Mesenchymal stem cell (in vitro differentiated cells and primary cell): ENCODE data around the gene HSH2D.

Source experiments
- DNase-seq: peaks from one replicate; pipeline ENCODE4 v3.0.0-alpha.2; 2013
- H2AFZ ChIP-seq: one replicate; pipeline ENCODE4 v1.6.1; 2013; ENCODE audit warnings: low read depth, mild to moderate bottlenecking, control low read depth, inconsistent platforms, low read length, moderate library complexity
- H2AK5ac ChIP-seq: 2 replicates; pipeline ENCODE4 v1.6.1; 2013; ENCODE audit warnings: low read length, moderate library complexity, mild to moderate bottlenecking, inconsistent platforms; ENCODE audit not compliant: severe bottlenecking
- H2BK120ac ChIP-seq: one replicate; pipeline ENCODE4 v1.6.1; 2013; ENCODE audit warnings: low read depth, mild to moderate bottlenecking, inconsistent platforms, low read length, moderate library complexity
- H2BK12ac ChIP-seq, 2 experiments: one replicate each; pipeline ENCODE4 v1.6.1; 2013; ENCODE audit warnings: inconsistent platforms in 2 of 2, low read length in 2 of 2, mild to moderate bottlenecking in 2 of 2, moderate library complexity in 2 of 2, control low read depth in 1 of 2
- H2BK15ac ChIP-seq: one replicate; pipeline ENCODE4 v1.6.1; 2013; ENCODE audit warnings: mild to moderate bottlenecking, low read depth, inconsistent platforms; ENCODE audit not compliant: poor library complexity, severe bottlenecking
- H2BK5ac ChIP-seq: 2 replicates; pipeline ENCODE4 v1.6.1; 2013; ENCODE audit warnings: low read depth, mild to moderate bottlenecking, low read length, control low read depth, inconsistent platforms; ENCODE audit not compliant: poor library complexity, severe bottlenecking
- H3K14ac ChIP-seq, 2 experiments: one replicate each; pipeline ENCODE4 v1.6.1; 2013; ENCODE audit warnings: inconsistent platforms in 2 of 2, low read length in 2 of 2, control low read depth in 1 of 2, mild to moderate bottlenecking in 1 of 2, moderate library complexity in 1 of 2
- H3K18ac ChIP-seq, 2 experiments: one replicate each; pipeline ENCODE4 v1.6.1; 2013; ENCODE audit warnings: inconsistent platforms in 2 of 2, low read length in 2 of 2, control low read depth in 1 of 2, low read depth in 1 of 2, mild to moderate bottlenecking in 1 of 2
- H3K23ac ChIP-seq, 2 experiments: one replicate each; pipeline ENCODE4 v1.6.1; 2013; ENCODE audit warnings: inconsistent platforms in 2 of 2, low read length in 2 of 2, mild to moderate bottlenecking in 2 of 2, moderate library complexity in 2 of 2, control low read depth in 1 of 2
- H3K27ac ChIP-seq: 2 replicates; pipeline ENCODE4 v1.5.1; 2013; ENCODE audit warnings: mild to moderate bottlenecking, moderate library complexity, low read length, control low read depth, inconsistent platforms; ENCODE audit not compliant: poor library complexity, severe bottlenecking
- H3K27me3 ChIP-seq, 2 experiments: 2 replicates each; pipeline versions ENCODE4 v1.6.1 to v1.7.0; 2013; ENCODE audit warnings: low read length in 2 of 2, mild to moderate bottlenecking in 2 of 2, moderate library complexity in 2 of 2, control low read depth in 1 of 2, inconsistent platforms in 1 of 2; ENCODE audit not compliant: control insufficient read depth in 1 of 2, insufficient read depth in 1 of 2
- H3K36me3 ChIP-seq, 2 experiments: 2 replicates each; pipeline versions ENCODE4 v1.6.1 to v1.7.0; 2013; ENCODE audit warnings: low read length in 2 of 2, control low read depth in 1 of 2, inconsistent platforms in 1 of 2, low read depth in 1 of 2, mild to moderate bottlenecking in 1 of 2; ENCODE audit not compliant: insufficient read depth in 2 of 2, control insufficient read depth in 1 of 2
- H3K4ac ChIP-seq, 2 experiments: one replicate each; pipeline ENCODE4 v1.6.1; 2013; ENCODE audit warnings: inconsistent platforms in 2 of 2, low read length in 2 of 2, mild to moderate bottlenecking in 2 of 2, moderate library complexity in 2 of 2, control low read depth in 1 of 2, low read depth in 1 of 2
- H3K4me1 ChIP-seq: 2 replicates; pipeline ENCODE4 v1.6.1; 2013; ENCODE audit warnings: low read depth, low read length, control low read depth; ENCODE audit not compliant: control insufficient read depth, insufficient read depth
- H3K4me2 ChIP-seq: 2 replicates; pipeline ENCODE4 v1.6.1; 2013; ENCODE audit warnings: low read length, mild to moderate bottlenecking, inconsistent platforms; ENCODE audit not compliant: poor library complexity, severe bottlenecking
- H3K4me3 ChIP-seq, 2 experiments: 2 replicates each; pipeline versions ENCODE4 v1.5.1 to v1.7.0; 2013; ENCODE audit warnings: low read length in 2 of 2, mild to moderate bottlenecking in 2 of 2, control low read depth in 1 of 2, low read depth in 1 of 2; ENCODE audit not compliant: insufficient read depth in 1 of 2
- H3K79me1 ChIP-seq: replicated peaks from 2 replicates; pipeline ENCODE4 v1.6.1; 2013; ENCODE audit warnings: mild to moderate bottlenecking, control low read depth, low read length, inconsistent platforms; ENCODE audit not compliant: poor library complexity, severe bottlenecking
- H3K9ac ChIP-seq: 2 replicates; pipeline ENCODE4 v1.7.0; 2013; ENCODE audit warnings: mild to moderate bottlenecking, low read length, moderate library complexity
- H3K9me3 ChIP-seq: 2 replicates; pipeline ENCODE4 v1.7.0; 2013; ENCODE audit warnings: mild to moderate bottlenecking, low read length; ENCODE audit not compliant: control insufficient read depth
- H4K8ac ChIP-seq: one replicate; pipeline ENCODE4 v1.6.1; 2013; ENCODE audit warnings: inconsistent platforms, mild to moderate bottlenecking, low read length, moderate library complexity
- H4K91ac ChIP-seq: one replicate; pipeline ENCODE4 v1.6.1; 2013; ENCODE audit warnings: mild to moderate bottlenecking, low read length, inconsistent platforms
- WGBS: methylation state at CpG from one replicate; pipeline ENCODE4 v1.1.7; 2013; ENCODE audit warnings: mixed read lengths; 5-methylcytosine and 5-hydroxymethylcytosine counted together

HSH2D gene

GRCh38 chr19:16185768-16186123, 42.3 kb downstream of the HSH2D start:
- H2BK120ac ChIP-seq = peak overlapping the region; percentile 75
- H4K8ac ChIP-seq = no peak overlapping the region
- DNase-seq = peak; percentile 66
- peaks cover 12% of the 10 kb centered on the region for H3K4me1 ChIP-seq
- no peaks in the 10 kb centered on the region for H3K9me3 ChIP-seq
- WGBS = 2% methylated on average over 20 of the region's 20 CpGs
- H3K4me2 ChIP-seq = peak overlapping the region; percentile 73
- no peaks in the 10 kb centered on the region for H3K27me3 ChIP-seq
- peaks cover 32 to 34% of the 10 kb centered on the region in 2 experiments for H3K36me3 ChIP-seq
- no peak overlapping the region for H3K23ac ChIP-seq
- peak overlapping the region; percentile 76 for H3K27ac ChIP-seq
- peak overlapping the region in 1 of 2 experiments; percentile 61 for H3K18ac ChIP-seq
- peak overlapping the region; percentile 46 for H2AK5ac ChIP-seq
- peak overlapping the region; percentile 70 to 95 for H3K14ac ChIP-seq
- H2BK5ac ChIP-seq = peak overlapping the region; percentile 10
- H3K9ac ChIP-seq = peak overlapping the region; percentile 99
- H4K91ac ChIP-seq = peak overlapping the region; percentile 18
- peak overlapping the region; percentile 49 for H2AFZ ChIP-seq
- H3K79me1 ChIP-seq = peaks cover 31% of the 10 kb centered on the region
- peak overlapping the region; percentile 77 to 90 for H3K4ac ChIP-seq
- peak overlapping the region; percentile 91 to 99 for H3K4me3 ChIP-seq
- no peak overlapping the region for H2BK12ac ChIP-seq
- H2BK15ac ChIP-seq = no peak overlapping the region

GRCh38 chr19:16188521-16188920, 45.0 kb downstream of the HSH2D start:
- no peak overlapping the region for H2BK15ac ChIP-seq
- H2BK12ac ChIP-seq = no peak overlapping the region
- WGBS = 93% methylated on average over 3 of the region's 3 CpGs

GRCh38 chr19:16190198-16190597, 46.7 kb downstream of the HSH2D start:
- Histone ChIP-seq H3K4me2 (no peak overlapping the region), H2BK5ac (no peak overlapping the region), H3K14ac (no peak overlapping the region), H3K79me1 (peaks cover 39% of the 10 kb centered on the region), H4K8ac (no peak overlapping the region), H3K9ac (no peak overlapping the region), H3K27me3 (no peaks in the 10 kb centered on the region), H2AK5ac (no peak overlapping the region), H2BK120ac (no peak overlapping the region), H3K4me1 (peaks cover 7% of the 10 kb centered on the region), H2AFZ (no peak overlapping the region), H3K27ac (no peak overlapping the region), H3K18ac (no peak overlapping the region), H3K4ac (no peak overlapping the region), H3K9me3 (no peaks in the 10 kb centered on the region), H3K4me3 (no peak overlapping the region), H3K23ac (no peak overlapping the region), H4K91ac (no peak overlapping the region), H3K36me3 (peaks cover 63% of the 10 kb centered on the region in 2 experiments), H2BK12ac (no peak overlapping the region), H2BK15ac (no peak overlapping the region)
- DNase-seq = no peak
- WGBS = 96% methylated on average over 6 of the region's 6 CpGs

More at GRCh38 chr19:16188521-16188920, 45.0 kb downstream of the HSH2D start:
- Histone ChIP-seq H3K79me1 (peaks cover 39% of the 10 kb centered on the region), H3K14ac (no peak overlapping the region), H2BK5ac (no peak overlapping the region), H3K23ac (no peak overlapping the region), H2BK120ac (no peak overlapping the region), H3K27ac (no peak overlapping the region), H3K4me2 (no peak overlapping the region), H3K27me3 (no peaks in the 10 kb centered on the region), H3K36me3 (peaks cover 55 to 57% of the 10 kb centered on the region in 2 experiments), H3K4me1 (peaks cover 10% of the 10 kb centered on the region), H2AK5ac (no peak overlapping the region), H3K9me3 (no peaks in the 10 kb centered on the region), H3K18ac (no peak overlapping the region), H4K91ac (no peak overlapping the region), H3K4me3 (no peak overlapping the region), H2AFZ (no peak overlapping the region), H3K9ac (no peak overlapping the region), H3K4ac (no peak overlapping the region), H4K8ac (no peak overlapping the region)
- no peak for DNase-seq

- Histone ChIP-seq H3K18ac (no peak overlapping the region), H3K36me3 (peaks cover 63% of the 10 kb centered on the region in 2 experiments), H3K4ac (no peak overlapping the region), H2AFZ (no peak overlapping the region), H2BK12ac (no peak overlapping the region), H4K91ac (no peak overlapping the region), H3K4me3 (no peak overlapping the region), H2BK15ac (no peak overlapping the region), H2BK5ac (no peak overlapping the region), H3K23ac (no peak overlapping the region), H3K9ac (no peak overlapping the region), H3K79me1 (peaks cover 39% of the 10 kb centered on the region), H2BK120ac (no peak overlapping the region), H3K14ac (no peak overlapping the region), H2AK5ac (no peak overlapping the region), H3K9me3 (no peaks in the 10 kb centered on the region), H3K27me3 (no peaks in the 10 kb centered on the region), H3K27ac (no peak overlapping the region), H3K4me1 (peaks cover 7% of the 10 kb centered on the region), H4K8ac (no peak overlapping the region), H3K4me2 (no peak overlapping the region)
- WGBS = 96% methylated on average over 9 of the region's 10 CpGs
- DNase-seq = no peak
Observed at GRCh38 chr19:16190736-16191135, 47.3 kb downstream of the HSH2D start.
